Measurements from ENCODE around the gene ANO7. TPM values are rescaled to one million over a fixed set of nuclear protein-coding genes. Genes with fewer than 3 reads are reported as not detected.

ANO7 gene
- total RNA-seq, 1 experiment from 2014 or later, result 6.9 TPM

DNA sequence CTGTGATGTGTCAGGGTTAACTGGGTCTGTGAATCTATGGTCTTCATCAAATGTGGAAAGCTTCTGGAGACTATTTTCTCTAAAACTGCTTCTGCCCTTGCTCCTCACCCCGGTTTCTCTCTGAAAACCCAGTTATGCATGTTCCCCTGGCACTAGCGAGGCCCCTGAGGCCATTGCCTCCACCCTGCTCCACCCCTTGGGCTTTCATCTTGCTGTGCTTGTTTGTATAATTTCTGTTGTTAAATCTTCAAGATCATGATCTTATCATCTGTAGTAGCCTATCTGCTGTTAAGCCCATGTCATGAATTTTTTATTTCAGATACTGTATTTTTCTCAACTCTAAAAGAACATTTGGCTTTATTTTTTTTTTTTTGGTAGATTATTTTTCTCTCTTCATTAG is 14.9 kb upstream of the ANO7 start:
- Histone ChIP-seq H3K36me3 (ENCODE audit: control insufficient read depth, insufficient read depth, low read length) (peaks cover 2% of the 10 kb centered on the region), H3K4me1 (ENCODE audit: control insufficient read depth, insufficient read depth, low read length) (no peaks in the 10 kb centered on the region), H3K27ac (ENCODE audit: low read length) (no peak overlapping the region), H3K4me3 (ENCODE audit: low read depth in 2 of 2, low read length in 2 of 2) (no peak overlapping the region), H3K9me3 (ENCODE audit: control insufficient read depth, insufficient read depth, low read depth, low read length) (peaks cover 11% of the 10 kb centered on the region; the same call in 1 of the 2 replicates), H3K27me3 (ENCODE audit: control insufficient read depth, insufficient read depth, low read length) (no peaks in the 10 kb centered on the region)
- in situ Hi-C loops (cut with HindIII; ENCODE audit: low pct_unique_long_range_greater_than_20kb, low sequenced_read_pairs), result no loop called here
- no peak for DNase-seq (ENCODE audit: low read depth, low spot score)
- CTCF ChIA-PET, result interaction anchor here (0.6 kb wide), 1 partner anchor 18 kb away, joined by 10 read pairs; no protein-coding TSS in a partner anchor
- TF ChIP-seq TCF7L2 (IDR thresholded peaks at IDR 0.05; ENCODE audit: low read depth, low read length), result 0 out of 2 replicates have a peak, but pooled peaks have one; percentile 46
- no peak for TF ChIP-seq REST (IDR thresholded peaks at IDR 0.05; ENCODE audit: insufficient read depth in 1 of 2, low read depth in 2 of 2, low read length in 1 of 2)
- TF ChIP-seq SIN3A (IDR thresholded peaks at IDR 0.05; ENCODE audit: borderline replicate concordance, insufficient read depth, low read depth, low read length), result no peak
- no peak for TF ChIP-seq CTCF (IDR thresholded peaks at IDR 0.05)
- no peak for TF ChIP-seq POLR2AphosphoS5 (IDR thresholded peaks at IDR 0.05; ENCODE audit: low read depth, low read length)
- intact Hi-C loops (cut with micrococcal nuclease; ENCODE audit: unreplicated experiment), result no loop called here
- POLR2A ChIA-PET, result no interaction called here
- no peak for ATAC-seq
- BruUV-seq (replicated peaks), result no TSS peak

DNA sequence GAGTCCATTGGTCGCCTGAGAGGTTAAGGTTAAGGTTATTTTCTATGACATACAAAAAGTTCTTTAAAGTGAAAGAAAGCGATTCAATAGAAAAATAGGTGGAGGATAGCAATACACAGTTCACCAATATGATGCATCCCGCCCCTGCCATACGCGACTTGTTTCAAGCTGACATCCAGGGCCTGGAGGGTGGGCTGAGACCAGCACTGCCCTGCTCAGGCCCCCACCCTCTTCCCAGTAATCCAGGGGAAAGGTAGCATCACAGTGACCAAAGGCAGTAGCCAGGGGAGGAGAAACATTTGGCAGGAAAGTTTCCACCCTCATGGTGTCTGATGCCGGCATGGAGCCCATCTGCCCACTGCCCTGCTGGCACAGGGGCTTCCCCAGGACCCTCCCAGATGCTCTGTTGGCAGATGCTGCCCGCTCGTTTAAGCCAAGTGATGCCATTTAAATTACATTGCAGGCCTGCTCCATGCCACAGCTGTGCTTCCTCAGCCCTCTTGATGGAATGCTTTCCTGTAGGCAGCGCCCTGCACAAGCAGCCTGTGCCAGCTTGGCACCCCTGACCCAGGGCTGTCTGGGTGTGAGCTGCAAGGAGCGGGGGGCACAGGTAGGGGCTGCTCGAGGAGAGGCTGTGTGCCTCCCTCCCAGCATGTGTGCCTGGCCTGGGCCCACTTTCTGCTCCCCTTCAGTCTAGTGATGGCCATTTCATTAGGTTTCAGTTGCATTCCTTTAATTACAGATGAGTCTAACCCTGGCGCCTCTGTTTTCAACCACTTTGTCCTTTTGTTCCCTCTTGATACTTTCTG is 10.7 kb upstream of the ANO7 start:
- TF ChIP-seq TCF7L2 (IDR thresholded peaks at IDR 0.05; ENCODE audit: low read depth, low read length) (no peak), CTCF (IDR thresholded peaks at IDR 0.05) (no peak), REST (IDR thresholded peaks at IDR 0.05; ENCODE audit: insufficient read depth in 1 of 2, low read depth in 2 of 2, low read length in 1 of 2) (no peak), POLR2AphosphoS5 (IDR thresholded peaks at IDR 0.05; ENCODE audit: low read depth, low read length) (no peak), SIN3A (IDR thresholded peaks at IDR 0.05; ENCODE audit: borderline replicate concordance, insufficient read depth, low read depth, low read length) (no peak)
- ChIA-PET CTCF (interaction anchor here (0.6 kb wide), 2 partner anchors 15 to 114 kb away, joined by 4 to 10 read pairs; no protein-coding TSS in a partner anchor), POLR2A (no interaction called here)
- Histone ChIP-seq H3K36me3 (ENCODE audit: control insufficient read depth, insufficient read depth, low read length) (no peaks in the 10 kb centered on the region), H3K27me3 (ENCODE audit: control insufficient read depth, insufficient read depth, low read length) (no peaks in the 10 kb centered on the region), H3K4me3 (ENCODE audit: low read depth in 2 of 2, low read length in 2 of 2) (no peak overlapping the region), H3K4me1 (ENCODE audit: control insufficient read depth, insufficient read depth, low read length) (no peaks in the 10 kb centered on the region), H3K9me3 (ENCODE audit: control insufficient read depth, insufficient read depth, low read depth, low read length) (no peaks in the 10 kb centered on the region), H3K27ac (ENCODE audit: low read length) (no peak overlapping the region)
- DNase-seq (ENCODE audit: low read depth, low spot score) (no peak), ATAC-seq (no peak)
- no TSS peak for BruUV-seq (replicated peaks)
- intact Hi-C loops (cut with micrococcal nuclease; ENCODE audit: unreplicated experiment), result no loop called here
- in situ Hi-C loops (cut with HindIII; ENCODE audit: low pct_unique_long_range_greater_than_20kb, low sequenced_read_pairs), result no loop called here
